Keratinocyte (primary cell): ENCODE data around the gene CDH13. TPM values are rescaled to one million over a fixed set of nuclear protein-coding genes. Genes with fewer than 3 reads are reported as not detected.

Experiments
- DNase-seq: peaks from one replicate; pipeline ENCODE4 v3.0.0-alpha.2; 2011; ENCODE audit warnings: low read depth, missing footprints, low spot score
- FAIRE-seq: peaks from 2 replicates; lab custom pipeline; 2011; peaks lifted over from hg19 to GRCh38; lab: Jason Lieb, UNC
- H2AFZ ChIP-seq: 2 replicates; pipeline ENCODE4 v1.6.0; 2012; ENCODE audit warnings: low read length, control low read depth, inconsistent platforms; ENCODE audit not compliant: control insufficient read depth
- H3K27ac ChIP-seq: 2 replicates; pipeline ENCODE4 v1.5.1; 2011; ENCODE audit warnings: low read length; ENCODE audit not compliant: control insufficient read depth, insufficient read depth
- H3K27me3 ChIP-seq: 3 replicates; pipeline ENCODE4 v1.6.0; 2011; ENCODE audit warnings: low read length; ENCODE audit not compliant: control insufficient read depth, insufficient read depth; ENCODE audit errors: extremely low read depth
- H3K36me3 ChIP-seq, 2 experiments: 2 replicates in 1 of 2; 3 replicates in 1 of 2; pipeline ENCODE4 v1.5.1; 2011; ENCODE audit warnings: low read length in 2 of 2, mild to moderate bottlenecking in 1 of 2; ENCODE audit not compliant: control insufficient read depth in 2 of 2, insufficient read depth in 2 of 2; ENCODE audit errors: extremely low read depth in 1 of 2
- H3K4me1 ChIP-seq: 3 replicates; pipeline ENCODE4 v1.5.1; 2011; ENCODE audit warnings: low read length; ENCODE audit not compliant: control insufficient read depth, insufficient read depth; ENCODE audit errors: extremely low read depth
- H3K4me2 ChIP-seq: 3 replicates; pipeline ENCODE4 v1.6.0; 2011; ENCODE audit warnings: low read depth, low read length; ENCODE audit not compliant: control insufficient read depth, insufficient read depth; ENCODE audit errors: extremely low read depth
- H3K4me3 ChIP-seq, 3 experiments: fragments of 200-600 bp in 1 of 3; sonication (generic) in 1 of 3; 2 replicates in 2 of 3; 3 replicates in 1 of 3; pipeline ENCODE4 v1.5.1; 2011 to 2016; ENCODE audit warnings: low read length in 3 of 3, mild to moderate bottlenecking in 3 of 3, control low read depth in 2 of 3, inconsistent platforms in 1 of 3, low read depth in 1 of 3, mixed read lengths in 1 of 3, mixed run types in 1 of 3, moderate library complexity in 1 of 3; ENCODE audit not compliant: control insufficient read depth in 2 of 3, insufficient read depth in 2 of 3; ENCODE audit errors: extremely low read depth in 1 of 3
- H3K79me2 ChIP-seq: 2 replicates; pipeline ENCODE4 v1.6.0; 2012; ENCODE audit warnings: low read length; ENCODE audit not compliant: control insufficient read depth, insufficient read depth
- H3K9ac ChIP-seq: 3 replicates; pipeline ENCODE4 v1.6.0; 2011; ENCODE audit warnings: low read length; ENCODE audit not compliant: control insufficient read depth, insufficient read depth; ENCODE audit errors: extremely low read depth
- H3K9me1 ChIP-seq: 3 replicates; pipeline ENCODE4 v1.6.0; 2011; ENCODE audit warnings: low read length; ENCODE audit not compliant: control insufficient read depth, insufficient read depth; ENCODE audit errors: extremely low read depth
- H3K9me3 ChIP-seq: 2 replicates; pipeline ENCODE4 v1.5.1; 2012; ENCODE audit warnings: low read depth, low read length; ENCODE audit not compliant: control insufficient read depth
- H4K20me1 ChIP-seq: 3 replicates; pipeline ENCODE4 v1.6.0; 2011; ENCODE audit warnings: low read length; ENCODE audit not compliant: control insufficient read depth, insufficient read depth; ENCODE audit errors: extremely low read depth
- CTCF ChIP-seq, 3 experiments: IDR thresholded peaks in 1 of 3; conservative IDR thresholded peaks in 1 of 3; optimal IDR thresholded peaks in 1 of 3; 2 replicates in 2 of 3; 3 replicates in 1 of 3; pipeline versions ENCODE3 to v1.5.1; 2011; ENCODE audit warnings: low read length in 3 of 3, mild to moderate bottlenecking in 3 of 3, moderate library complexity in 2 of 3, control low read depth in 1 of 3, inconsistent platforms in 1 of 3; ENCODE audit not compliant: insufficient read depth in 2 of 3; ENCODE audit errors: extremely low read depth in 1 of 3
- EZH2 ChIP-seq: IDR thresholded peaks from one replicate; pipeline ENCODE4 v1.6.1; 2012; ENCODE audit warnings: inconsistent platforms, mild to moderate bottlenecking, low read length, moderate library complexity
- dilution Hi-C: fragments of 300-500 bp; cut with MboI; formaldehyde crosslinking; loops from one replicate; pipeline ENCODE4 v1.7.0; 2020; ENCODE audit warnings: low sequenced_read_pairs; ENCODE audit not compliant: extremely low pct_ligation_motif_present
- polyA plus RNA-seq, 5 experiments: library from polyadenylated mRNA; depleted of rRNA in 3 of 5; stranded (reverse) in 3 of 5; stranded (forward) in 1 of 5; unstranded in 1 of 5; fragments of >200 nt; gene quantifications; 1 replicate in 1 of 5; 2 replicates in 3 of 5; 3 replicates in 1 of 5; pipeline versions ENCODE4 v1.2.1 to v1.2.3, GENCODE V29; 2011 to 2012; ENCODE audit warnings: missing spikeins in 2 of 5, low read depth in 1 of 5, low replicate concordance in 1 of 5

CDH13 gene
- polyA plus RNA-seq, 1 donor (not counting 4 experiments of a cell fraction or from before 2014, with no cell fraction given), result 111 TPM

GRCh38 chr16:83307594-83307992, 680.8 kb downstream of the CDH13 start:
- Histone ChIP-seq H3K9me1 (no peaks in the 10 kb centered on the region), H3K79me2 (no peaks in the 10 kb centered on the region), H3K36me3 (no peaks in the 10 kb centered on the region), H3K9ac (no peak overlapping the region), H4K20me1 (no peaks in the 10 kb centered on the region), H2AFZ (no peak overlapping the region), H3K9me3 (no peaks in the 10 kb centered on the region), H3K4me3 (no peak overlapping the region), H3K4me2 (no peak overlapping the region), H3K27ac (no peak overlapping the region), H3K27me3 (no peaks in the 10 kb centered on the region), H3K4me1 (no peaks in the 10 kb centered on the region)
- dilution Hi-C loops, result no loop called here
- TF ChIP-seq EZH2 (no peak), CTCF (optimal IDR thresholded peaks at IDR 0.05 in 1 of 3, IDR thresholded peaks at IDR 0.05 in 1 of 3, conservative IDR thresholded peaks at IDR 0.05 in 1 of 3; ENCODE audit: extremely low read depth in 1 of 3, insufficient read depth in 2 of 3, low read length in 3 of 3) (no peak)
- FAIRE-seq (no peak), DNase-seq (no peak)

GRCh38 chr16:83308414-83308813, 681.6 kb downstream of the CDH13 start:
- H3K36me3 ChIP-seq, result no peaks in the 10 kb centered on the region

GRCh38 chr16:83310816-83311215, 684.0 kb downstream of the CDH13 start:
- no peak overlapping the region for H2AFZ ChIP-seq
- no peaks in the 10 kb centered on the region for H3K9me1 ChIP-seq
- H4K20me1 ChIP-seq, result no peaks in the 10 kb centered on the region
- no peaks in the 10 kb centered on the region for H3K79me2 ChIP-seq
- no peaks in the 10 kb centered on the region for H3K9me3 ChIP-seq
- FAIRE-seq (no peak), DNase-seq (no peak)
- H3K4me2 ChIP-seq, result no peak overlapping the region
- no peak for TF ChIP-seq CTCF (optimal IDR thresholded peaks at IDR 0.05 in 1 of 3, IDR thresholded peaks at IDR 0.05 in 1 of 3, conservative IDR thresholded peaks at IDR 0.05 in 1 of 3; ENCODE audit: extremely low read depth in 1 of 3, insufficient read depth in 2 of 3, low read length in 3 of 3)
- dilution Hi-C loops, result no loop called here
- H3K27me3 ChIP-seq, result no peaks in the 10 kb centered on the region
- H3K9ac ChIP-seq, result no peak overlapping the region
- H3K36me3 ChIP-seq, result no peaks in the 10 kb centered on the region
- H3K4me1 ChIP-seq, result no peaks in the 10 kb centered on the region
- no peak overlapping the region for H3K4me3 ChIP-seq
- no peak overlapping the region for H3K27ac ChIP-seq

More at GRCh38 chr16:83308414-83308813, 681.6 kb downstream of the CDH13 start:
- dilution Hi-C loops, result no loop called here
- no peaks in the 10 kb centered on the region for H3K27me3 ChIP-seq
- H3K9ac ChIP-seq, result no peak overlapping the region
- DNase-seq, result no peak
- no peaks in the 10 kb centered on the region for H3K4me1 ChIP-seq
- FAIRE-seq, result no peak
- H3K9me3 ChIP-seq, result no peaks in the 10 kb centered on the region
- H2AFZ ChIP-seq, result no peak overlapping the region
- TF ChIP-seq EZH2, result no peak
- no peak overlapping the region for H3K4me2 ChIP-seq
- H4K20me1 ChIP-seq, result no peaks in the 10 kb centered on the region
- no peak overlapping the region for H3K27ac ChIP-seq
- no peak overlapping the region for H3K4me3 ChIP-seq
- no peaks in the 10 kb centered on the region for H3K79me2 ChIP-seq
- no peaks in the 10 kb centered on the region for H3K9me1 ChIP-seq
